Type B pancreatic cell (in vitro differentiated cells): ENCODE results near the gene SSRP1. TPM values are rescaled to one million over a fixed set of nuclear protein-coding genes. Genes with fewer than 3 reads are reported as not detected.

Experiments used
- DNase-seq: peaks from one replicate; pipeline ENCODE4 v3.0.0; 2021; ENCODE audit warnings: mixed read lengths; ENCODE audit not compliant: unreplicated experiment; ENCODE audit errors: extremely low spot score
- H3K27ac Mint-ChIP-seq: 2 replicates; pipeline ENCODE4 v1.8.0; 2021; ENCODE audit warnings: mild to moderate bottlenecking, mixed read lengths
- H3K27me3 Mint-ChIP-seq: 2 replicates; pipeline ENCODE4 v1.8.0; 2021; ENCODE audit warnings: mixed read lengths
- H3K36me3 Mint-ChIP-seq: 2 replicates; pipeline ENCODE4 v1.8.0; 2021; ENCODE audit warnings: mixed read lengths
- H3K4me1 Mint-ChIP-seq: one replicate; pipeline ENCODE4 v1.8.0; 2021; ENCODE audit warnings: mixed read lengths; ENCODE audit not compliant: unreplicated experiment
- H3K4me3 Mint-ChIP-seq: 2 replicates; pipeline ENCODE4 v1.8.0; 2021; ENCODE audit warnings: mild to moderate bottlenecking, mixed read lengths
- H3K9me3 Mint-ChIP-seq: 2 replicates; pipeline ENCODE4 v1.8.0; 2021; ENCODE audit warnings: mixed read lengths
- total RNA-seq: library from RNA; stranded (reverse); gene quantifications from 2 replicates; pipeline ENCODE4 v1.2.1, GENCODE V29; 2021; ENCODE audit warnings: low replicate concordance
- TF ChIP-seq, protein P1 (sequence below): fragments of 200-600 bp; sonication (generic); conservative IDR thresholded peaks from 2 replicates; pipeline ENCODE4 v1.5.0; 2021; ENCODE audit warnings: antibody characterized with exemption, mild to moderate bottlenecking

SSRP1 gene
- total RNA-seq, 1 donor from 2014 or later: 164 TPM

DNA sequence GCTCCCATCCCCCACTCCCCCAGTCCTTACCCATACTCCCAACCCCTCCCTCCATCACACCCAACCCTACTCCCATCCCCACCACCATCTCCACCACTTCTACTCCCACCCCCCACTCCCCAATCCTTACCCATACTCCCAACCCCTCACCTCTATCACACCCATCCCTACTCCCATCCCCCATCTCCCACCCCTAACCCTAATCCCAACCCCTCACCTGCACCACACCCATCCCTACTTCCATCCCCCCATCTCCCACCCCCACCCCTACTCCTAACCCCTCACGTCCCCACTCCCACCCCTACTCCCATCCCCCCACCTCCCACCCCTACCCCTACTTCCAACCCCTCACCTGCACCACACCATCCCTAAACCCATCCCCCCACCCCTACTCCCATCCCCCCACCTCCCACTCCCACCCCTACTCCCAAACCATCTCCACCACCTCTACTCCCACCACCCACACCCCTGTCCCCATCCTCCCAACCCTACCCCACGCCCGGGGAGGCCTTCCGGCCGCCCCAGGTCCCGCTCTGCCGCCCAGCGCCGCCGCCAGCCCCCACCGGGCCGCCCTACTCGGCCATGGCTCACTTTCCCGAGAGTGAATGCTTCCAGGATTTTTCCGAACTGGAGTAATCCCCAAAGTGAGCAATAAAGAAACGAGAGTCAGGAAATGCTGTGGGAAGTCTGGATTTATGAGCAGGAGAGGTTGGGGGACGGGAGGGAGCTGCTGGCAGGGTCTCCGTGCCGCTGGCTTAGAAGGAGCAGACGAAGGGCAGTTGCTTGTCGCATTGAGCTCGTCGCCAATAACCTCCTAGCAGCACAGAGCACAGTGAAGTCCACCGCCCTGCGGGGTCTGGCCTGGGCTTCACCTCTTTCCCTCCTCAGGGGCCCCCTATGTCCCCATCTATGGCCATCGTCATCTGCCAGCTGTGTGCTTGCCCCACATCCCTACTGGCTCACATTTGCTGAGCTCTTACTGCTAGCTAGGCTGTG is 40.7 kb upstream of the SSRP1 start:
- DNase-seq: no peak
- peaks cover 33% of the 10 kb centered on the region for H3K27me3 Mint-ChIP-seq
- H3K36me3 Mint-ChIP-seq: no peaks in the 10 kb centered on the region
- H3K4me1 Mint-ChIP-seq: no peaks in the 10 kb centered on the region
- no peaks in the 10 kb centered on the region for H3K9me3 Mint-ChIP-seq
- TF ChIP-seq, protein P1, sequence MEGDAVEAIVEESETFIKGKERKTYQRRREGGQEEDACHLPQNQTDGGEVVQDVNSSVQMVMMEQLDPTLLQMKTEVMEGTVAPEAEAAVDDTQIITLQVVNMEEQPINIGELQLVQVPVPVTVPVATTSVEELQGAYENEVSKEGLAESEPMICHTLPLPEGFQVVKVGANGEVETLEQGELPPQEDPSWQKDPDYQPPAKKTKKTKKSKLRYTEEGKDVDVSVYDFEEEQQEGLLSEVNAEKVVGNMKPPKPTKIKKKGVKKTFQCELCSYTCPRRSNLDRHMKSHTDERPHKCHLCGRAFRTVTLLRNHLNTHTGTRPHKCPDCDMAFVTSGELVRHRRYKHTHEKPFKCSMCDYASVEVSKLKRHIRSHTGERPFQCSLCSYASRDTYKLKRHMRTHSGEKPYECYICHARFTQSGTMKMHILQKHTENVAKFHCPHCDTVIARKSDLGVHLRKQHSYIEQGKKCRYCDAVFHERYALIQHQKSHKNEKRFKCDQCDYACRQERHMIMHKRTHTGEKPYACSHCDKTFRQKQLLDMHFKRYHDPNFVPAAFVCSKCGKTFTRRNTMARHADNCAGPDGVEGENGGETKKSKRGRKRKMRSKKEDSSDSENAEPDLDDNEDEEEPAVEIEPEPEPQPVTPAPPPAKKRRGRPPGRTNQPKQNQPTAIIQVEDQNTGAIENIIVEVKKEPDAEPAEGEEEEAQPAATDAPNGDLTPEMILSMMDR: no peak
- no peak overlapping the region for H3K27ac Mint-ChIP-seq
- no peak overlapping the region for H3K4me3 Mint-ChIP-seq

DNA sequence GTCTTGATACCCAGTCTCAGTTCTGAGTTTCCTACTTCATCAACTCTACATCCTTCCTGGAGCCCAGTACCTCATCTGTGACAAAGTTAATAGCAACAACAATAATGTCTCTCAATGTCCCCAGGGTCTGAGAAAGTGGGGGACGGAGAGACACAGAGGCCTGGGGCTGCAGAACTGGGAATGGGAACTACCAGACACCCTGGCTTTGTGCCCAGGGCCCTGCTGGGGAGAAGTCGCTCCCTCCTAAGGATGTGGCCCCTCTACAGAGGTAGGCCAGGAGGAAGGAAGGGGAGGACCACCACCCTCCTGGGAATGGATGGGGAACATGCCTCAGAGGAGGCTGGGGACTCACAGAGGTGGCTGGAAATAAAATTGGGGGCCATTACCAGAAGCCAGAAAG is 39.8 kb upstream of the SSRP1 start:
- H3K4me3 Mint-ChIP-seq: no peak overlapping the region
- H3K36me3 Mint-ChIP-seq: no peaks in the 10 kb centered on the region
- TF ChIP-seq, protein P1: no peak
- DNase-seq: no peak
- peaks cover 32% of the 10 kb centered on the region for H3K27me3 Mint-ChIP-seq
- no peaks in the 10 kb centered on the region for H3K9me3 Mint-ChIP-seq
- no peaks in the 10 kb centered on the region for H3K4me1 Mint-ChIP-seq
- H3K27ac Mint-ChIP-seq: no peak overlapping the region

DNA sequence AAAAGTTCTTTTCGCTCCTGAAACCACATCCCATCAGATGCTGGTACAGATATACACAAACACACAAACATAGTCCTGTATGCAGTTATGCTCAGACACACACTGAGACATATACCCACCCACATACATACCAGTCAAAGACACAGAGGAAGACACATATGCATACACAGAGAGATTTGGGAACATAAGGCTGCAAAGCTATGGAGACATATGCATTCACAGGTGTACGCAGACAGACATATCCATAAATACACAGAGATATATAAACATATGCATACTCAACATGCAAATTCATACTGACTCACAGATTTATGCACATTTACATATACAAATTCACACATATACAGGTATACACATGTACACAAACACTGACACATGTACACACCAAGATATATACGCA is 39.3 kb upstream of the SSRP1 start:
- Mint-ChIP-seq H3K4me1 (no peaks in the 10 kb centered on the region), H3K36me3 (no peaks in the 10 kb centered on the region), H3K27ac (no peak overlapping the region), H3K9me3 (no peaks in the 10 kb centered on the region), H3K4me3 (no peak overlapping the region), H3K27me3 (peaks cover 29% of the 10 kb centered on the region)
- DNase-seq: no peak
- TF ChIP-seq, protein P1: no peak

DNA sequence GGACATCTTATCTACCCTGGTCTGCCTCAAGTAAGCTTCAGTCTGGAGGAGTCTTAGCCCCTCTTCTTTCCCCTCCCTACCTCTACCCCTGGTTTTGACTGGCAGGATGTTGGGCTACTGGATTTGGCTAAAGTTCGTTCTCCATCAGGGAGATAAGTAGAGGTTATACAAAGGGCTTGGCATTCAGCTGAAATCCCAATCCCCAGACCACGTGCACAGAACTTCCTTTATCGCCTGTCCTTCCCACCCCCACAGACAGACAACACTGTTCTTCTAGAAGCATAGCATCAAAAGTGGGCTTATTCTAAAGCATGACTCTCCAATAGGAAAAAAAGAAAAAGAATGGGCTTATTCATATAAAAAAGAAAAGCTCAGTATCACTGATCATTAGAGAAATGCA is 37.5 kb upstream of the SSRP1 start:
- Mint-ChIP-seq H3K9me3 (no peaks in the 10 kb centered on the region), H3K4me3 (no peak overlapping the region), H3K4me1 (no peaks in the 10 kb centered on the region), H3K27me3 (peaks cover 17% of the 10 kb centered on the region), H3K27ac (no peak overlapping the region), H3K36me3 (no peaks in the 10 kb centered on the region)
- TF ChIP-seq, protein P1: no peak
- no peak for DNase-seq

DNA sequence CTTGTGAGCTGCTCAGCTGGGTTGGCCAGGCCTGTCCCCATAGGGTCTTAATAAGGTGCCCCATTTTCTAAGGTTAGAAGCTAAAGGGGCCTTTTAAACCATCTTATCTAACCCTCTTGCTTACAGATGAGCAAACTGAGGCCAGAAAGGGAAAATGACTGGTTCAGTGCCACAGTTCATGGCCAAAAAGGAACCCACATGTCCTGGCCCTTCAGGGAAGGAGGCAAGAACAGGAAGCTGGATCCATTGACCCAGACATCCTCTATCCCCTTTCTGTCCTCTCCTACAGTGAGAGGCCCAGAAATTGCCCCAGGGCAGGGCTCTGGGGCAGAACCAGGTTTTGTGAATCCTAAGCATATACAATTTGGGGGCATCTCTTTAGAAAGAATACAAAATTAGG is 35.2 kb upstream of the SSRP1 start:
- no peak overlapping the region for H3K27ac Mint-ChIP-seq
- H3K27me3 Mint-ChIP-seq: peaks cover 10% of the 10 kb centered on the region

More for the DNA sequence above, 35.2 kb upstream of the SSRP1 start:
- TF ChIP-seq, protein P1: no peak
- no peaks in the 10 kb centered on the region for H3K9me3 Mint-ChIP-seq
- H3K4me3 Mint-ChIP-seq: no peak overlapping the region
- H3K36me3 Mint-ChIP-seq: no peaks in the 10 kb centered on the region
- no peaks in the 10 kb centered on the region for H3K4me1 Mint-ChIP-seq
- DNase-seq: no peak
